ENCODE results near the gene HELZ2.
"Not testable (repeated sequence)": the region's sequence is repeated elsewhere in the genome, so short reads cannot be mapped to it uniquely, and the experiment has no call there.

The HELZ2 gene

DNA sequence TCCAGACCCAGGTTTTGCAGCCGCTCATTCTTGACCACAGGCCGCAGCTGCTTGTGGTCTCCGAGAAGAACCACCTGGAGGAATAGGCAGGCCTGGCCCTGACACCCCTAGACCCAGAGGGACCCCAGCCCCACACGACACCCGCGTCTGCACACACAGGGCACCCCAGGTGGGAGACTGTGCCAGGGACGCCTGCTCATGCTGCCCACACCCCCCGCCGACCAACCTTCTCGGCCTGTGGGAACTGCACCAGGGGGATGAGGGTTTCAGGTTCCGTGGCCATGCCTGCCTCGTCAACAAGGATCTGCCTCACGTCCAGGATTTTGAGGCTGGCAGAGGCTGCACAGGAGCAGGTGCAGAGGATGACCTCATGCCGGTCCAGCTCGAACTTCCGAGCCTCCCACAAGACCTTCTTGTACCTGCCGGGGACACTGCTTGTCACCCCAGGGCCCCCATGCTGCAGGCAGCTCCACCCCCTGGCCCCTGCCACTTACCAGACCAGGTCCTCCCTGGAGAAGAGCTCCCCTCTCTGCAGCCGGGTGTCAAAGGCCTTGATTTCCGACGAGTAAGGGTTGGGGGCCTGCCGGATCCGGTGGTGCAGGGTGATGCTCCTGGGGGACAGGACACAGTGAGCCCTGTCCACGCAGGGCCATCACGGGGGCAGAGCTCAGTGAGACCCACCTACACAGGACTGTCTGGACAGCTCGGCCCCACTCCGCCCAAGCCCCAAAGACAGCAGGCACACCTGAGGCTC lies 13.0 kb downstream of the HELZ2 start:
- no peak overlapping the region for H3K4me3 ChIP-seq (ENCODE audit: low read depth, low read length)
- TF ChIP-seq CTCF (IDR thresholded peaks at IDR 0.05; ENCODE audit: low read depth, low read length), result no peak

DNA sequence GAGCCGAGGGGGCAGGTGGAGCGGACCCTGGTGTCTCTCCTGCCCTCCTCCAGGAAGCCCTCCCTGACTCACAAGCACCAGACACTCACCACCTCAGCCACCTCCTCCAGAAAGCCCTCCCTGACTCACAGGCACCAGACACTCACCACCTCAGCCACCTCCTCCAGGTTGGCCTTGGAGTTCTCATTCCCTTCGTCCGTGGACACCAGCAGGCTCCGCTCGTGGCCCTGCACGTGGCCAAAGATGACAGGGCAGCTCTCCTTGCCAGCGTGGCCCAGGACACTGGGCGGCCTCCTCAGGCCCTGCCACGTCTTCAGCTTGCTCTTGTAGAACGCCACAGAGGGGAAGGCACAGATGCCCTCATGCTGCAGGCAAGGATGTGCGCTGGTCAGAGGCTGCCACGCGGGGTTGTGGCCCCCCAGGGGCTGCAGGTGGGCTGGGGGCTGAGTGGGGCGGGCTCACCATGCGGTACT lies 13.7 kb downstream of the HELZ2 start:
- H3K4me3 ChIP-seq (ENCODE audit: low read depth, low read length), result no peak overlapping the region
- TF ChIP-seq CTCF (IDR thresholded peaks at IDR 0.05; ENCODE audit: low read depth, low read length), result no peak

- H3K4me3 ChIP-seq (ENCODE audit: low read depth, low read length), result not testable (repeated sequence)
These were observed 14.3 kb downstream of the HELZ2 start for GRCh38 chr20:63559485-63560332.

GRCh38 chr20:63558804-63559484 lies 15.1 kb downstream of the HELZ2 start:
- TF ChIP-seq CTCF (IDR thresholded peaks at IDR 0.05; ENCODE audit: low read depth, low read length), result no peak
- no peak overlapping the region for H3K4me3 ChIP-seq (ENCODE audit: low read depth, low read length)

GRCh38 chr20:63557481-63557891 lies 16.6 kb downstream of the HELZ2 start:
- TF ChIP-seq CTCF (IDR thresholded peaks at IDR 0.05; ENCODE audit: low read depth, low read length), result no peak
- no peak overlapping the region for H3K4me3 ChIP-seq (ENCODE audit: low read depth, low read length)

- TF ChIP-seq CTCF (IDR thresholded peaks at IDR 0.05; ENCODE audit: low read depth, low read length), result no peak
- no peak overlapping the region for H3K4me3 ChIP-seq (ENCODE audit: low read depth, low read length)
These were observed 17.1 kb downstream of the HELZ2 start for GRCh38 chr20:63556873-63557478.

- TF ChIP-seq CTCF (IDR thresholded peaks at IDR 0.05; ENCODE audit: low read depth, low read length), result no peak
- no peak overlapping the region for H3K4me3 ChIP-seq (ENCODE audit: low read depth, low read length)
These were observed 18.2 kb downstream of the HELZ2 start for GRCh38 chr20:63555661-63556381.
